ENCODE results near the gene ITGBL1. TPM values are rescaled to one million over a fixed set of nuclear protein-coding genes. Genes with fewer than 3 reads are reported as not detected.
"Not testable (repeated sequence)": the region's sequence is repeated elsewhere in the genome, so short reads cannot be mapped to it uniquely, and the experiment has no call there.

ITGBL1 gene
- total RNA-seq, 1 donor from 2014 or later, result 0.40 TPM

DNA sequence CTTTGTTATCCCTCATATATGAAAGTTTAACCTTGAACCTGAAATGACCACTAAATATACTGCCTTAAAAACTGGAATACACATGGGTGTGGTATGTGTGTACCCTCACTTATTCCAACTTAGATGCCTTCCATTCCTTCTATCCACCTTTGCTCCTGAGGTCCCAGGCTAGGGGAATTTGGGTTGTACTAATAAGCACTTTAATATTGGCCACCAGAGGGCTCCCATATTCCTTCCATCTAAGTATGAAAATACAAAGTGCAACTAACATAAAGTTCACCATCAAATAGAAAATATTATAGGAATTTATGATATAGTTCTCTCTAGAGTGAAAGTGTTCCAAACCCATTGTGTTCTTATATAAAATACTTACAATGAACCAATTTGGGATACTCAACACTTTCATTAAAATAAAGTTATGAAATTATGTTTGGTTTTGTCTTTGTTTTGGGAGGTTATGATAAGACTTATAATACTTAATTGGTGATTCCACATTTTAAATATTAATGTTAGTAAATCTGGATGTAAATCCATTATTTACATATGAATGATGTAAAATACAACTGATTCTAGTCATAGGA, 62.3 kb downstream of the ITGBL1 start:
- no peak for ATAC-seq

DNA sequence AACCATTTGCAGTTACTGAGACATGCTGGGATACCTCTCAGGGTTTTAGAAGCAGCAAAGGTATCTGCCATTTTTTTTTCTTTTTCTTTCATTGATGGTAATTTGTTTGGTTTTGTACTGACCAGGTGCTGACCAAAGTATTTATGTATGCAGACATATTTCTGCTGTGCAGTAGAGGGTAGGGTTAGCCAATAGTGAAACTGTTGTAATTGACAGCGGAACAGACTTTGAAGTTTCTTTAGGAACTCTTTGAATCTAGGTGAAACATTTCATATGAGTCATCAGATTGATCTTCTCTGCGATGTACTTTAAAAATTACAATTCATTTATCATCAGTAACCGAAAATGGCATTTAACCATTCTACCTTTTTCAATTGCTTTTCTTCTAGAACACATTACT, 63.0 kb downstream of the ITGBL1 start:
- ATAC-seq, result no peak

DNA sequence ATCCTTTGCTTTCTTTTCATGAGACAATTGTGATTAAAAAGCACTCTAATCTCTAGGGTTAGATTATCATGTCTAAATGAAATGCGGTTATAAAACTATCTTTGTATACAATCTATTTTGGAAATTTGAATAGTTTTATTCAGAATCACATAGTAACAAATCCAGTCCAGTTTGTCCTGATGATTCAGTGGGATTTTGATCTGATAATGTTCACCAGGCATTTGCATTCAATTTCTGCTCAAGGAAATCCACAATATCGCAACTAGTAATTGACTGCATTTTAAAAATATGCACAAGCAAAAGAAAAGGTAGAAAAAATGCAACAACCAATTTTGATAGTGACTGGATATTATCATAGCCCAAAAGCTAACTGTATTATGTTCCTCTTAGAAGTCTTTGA, 63.8 kb downstream of the ITGBL1 start:
- no peak for ATAC-seq

DNA sequence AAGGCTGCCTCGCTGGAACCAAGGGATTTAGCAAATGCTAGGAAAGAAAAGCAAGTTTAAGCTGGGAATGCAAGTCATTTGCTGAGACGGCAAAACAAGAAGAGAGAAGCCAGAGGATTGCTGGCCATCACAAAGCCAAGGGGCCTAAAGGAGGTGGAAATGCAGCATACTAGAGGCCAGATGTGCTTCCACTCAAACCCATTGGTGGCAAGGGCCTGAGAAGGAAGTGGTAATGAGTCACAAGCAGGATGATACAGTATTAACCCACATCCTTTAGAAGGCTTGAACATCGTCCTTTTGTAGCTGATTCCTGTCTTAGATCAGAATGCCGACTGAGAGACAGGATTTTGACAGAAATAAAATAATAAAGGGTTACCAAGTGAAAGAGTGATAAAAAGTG, 68.2 kb downstream of the ITGBL1 start:
- ATAC-seq, result no peak

DNA sequence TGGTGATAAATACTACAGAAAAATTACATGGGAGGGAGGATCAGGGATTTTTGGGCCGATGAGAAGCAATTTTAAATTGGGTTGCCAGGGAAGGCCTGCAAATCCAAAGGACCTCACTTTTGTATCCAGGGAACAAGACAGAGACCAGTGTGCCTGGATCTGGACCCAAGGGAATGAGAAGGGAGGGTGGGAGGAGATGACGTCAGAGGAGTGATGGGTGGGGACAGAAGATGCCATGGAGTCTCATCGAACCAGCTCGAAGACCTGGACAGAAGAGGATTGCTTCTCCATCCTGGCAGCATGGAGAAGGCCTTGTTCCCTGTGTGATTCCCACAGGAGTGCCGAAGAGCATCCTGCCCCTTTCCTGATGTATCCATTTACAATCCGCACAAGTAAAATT, 68.9 kb downstream of the ITGBL1 start:
- ATAC-seq, result no peak

DNA sequence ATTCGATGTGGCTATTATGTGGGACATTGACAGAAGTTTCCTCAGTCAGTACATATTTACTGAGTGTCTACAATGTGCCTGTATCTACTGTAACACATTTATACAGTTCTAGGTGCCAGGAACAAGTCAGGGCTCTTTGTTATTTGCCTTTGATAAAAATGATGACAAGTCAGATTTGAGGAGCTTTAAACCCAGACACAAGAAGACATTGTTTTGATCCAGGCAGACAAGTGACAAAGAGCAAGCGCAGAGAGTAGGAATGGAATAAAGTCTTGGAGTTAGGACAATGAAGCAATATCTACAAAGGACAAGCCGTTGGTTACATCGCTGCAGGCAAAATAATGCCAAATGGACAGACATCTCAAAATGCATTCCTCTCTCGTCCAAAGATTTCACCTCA, 70.1 kb downstream of the ITGBL1 start:
- ATAC-seq, result no peak

DNA sequence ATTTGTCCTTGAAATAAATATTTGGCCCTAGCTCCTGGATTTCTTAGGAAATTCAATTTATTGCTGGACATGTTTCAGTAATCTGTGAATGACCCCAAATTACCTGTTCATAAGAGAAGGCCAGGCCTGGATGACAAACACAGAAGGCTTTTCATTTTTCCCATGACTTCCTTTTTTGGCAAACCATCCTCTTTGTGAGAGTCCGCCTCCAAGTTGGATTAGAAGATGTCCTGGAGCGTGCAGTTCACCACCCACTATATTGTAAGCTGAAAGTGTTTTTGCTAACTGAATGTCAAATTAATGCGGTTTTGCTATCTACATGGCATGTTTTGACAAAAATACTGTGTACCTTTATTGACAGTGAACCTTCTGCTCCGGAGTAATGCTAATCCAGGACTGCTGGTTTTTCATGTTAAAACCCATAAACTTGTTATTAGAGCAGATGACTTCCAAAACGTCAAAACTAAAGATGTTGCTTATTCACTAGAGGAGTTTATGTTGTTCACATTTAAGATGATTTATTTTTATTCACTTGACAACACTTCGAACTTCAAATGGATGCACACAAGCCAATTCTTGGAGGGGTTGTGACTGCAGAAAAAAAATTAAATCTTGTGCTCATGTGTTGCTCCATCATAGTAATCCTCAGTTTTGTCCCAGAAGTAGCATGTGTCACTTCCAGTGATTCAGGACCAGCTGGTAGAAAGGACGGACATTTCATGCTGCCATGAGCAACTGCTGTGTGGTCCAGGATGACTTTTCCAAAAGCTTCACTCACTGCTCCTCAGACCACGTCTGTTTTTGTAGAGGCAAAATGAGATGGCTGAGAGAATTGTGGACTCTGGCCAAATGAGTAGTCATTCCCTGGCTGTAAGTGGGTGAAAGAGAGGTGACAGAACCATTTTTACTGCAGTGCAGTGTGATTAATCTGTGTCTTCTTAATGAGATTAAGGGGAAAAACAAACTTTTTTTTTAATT, 71.0 kb downstream of the ITGBL1 start:
- no peak for ATAC-seq

DNA sequence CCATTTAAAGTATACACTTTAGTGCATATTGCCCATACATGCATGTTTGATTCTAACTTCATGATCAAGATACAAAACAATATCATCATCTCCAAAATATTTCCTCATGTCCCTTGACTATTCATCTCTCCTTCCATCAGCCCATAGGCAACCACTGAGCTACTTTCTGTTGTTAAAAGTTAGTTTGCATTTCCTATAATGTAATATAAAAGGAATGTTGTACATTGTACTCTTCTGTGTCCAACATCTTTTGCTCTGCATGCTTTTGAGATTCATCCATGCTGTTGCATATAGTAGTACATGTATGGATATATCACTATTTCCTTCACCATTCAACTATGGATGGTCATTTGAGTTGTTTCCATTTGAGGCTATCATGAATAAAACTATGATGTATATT, 74.7 kb downstream of the ITGBL1 start:
- ATAC-seq, result no peak

DNA sequence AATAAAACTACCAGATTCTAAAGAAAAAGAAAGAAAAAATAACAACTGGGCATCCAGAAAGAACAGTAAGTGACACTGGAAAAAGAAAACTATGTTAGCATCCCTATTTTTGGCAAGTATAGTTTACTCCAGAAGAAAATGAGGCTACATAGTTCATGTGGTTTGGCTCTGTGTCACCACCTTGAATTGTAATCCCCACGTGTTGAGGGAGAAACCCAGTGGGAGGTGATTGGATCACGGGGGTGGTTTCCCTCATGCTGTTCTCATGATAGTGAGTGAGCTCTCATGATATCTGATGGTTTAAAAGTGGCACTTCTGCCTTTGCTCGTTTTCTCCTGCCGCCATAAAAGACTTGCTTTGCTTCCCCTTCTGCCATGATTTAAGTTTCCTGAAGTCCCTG, 76.9 kb downstream of the ITGBL1 start:
- no peak for ATAC-seq

DNA sequence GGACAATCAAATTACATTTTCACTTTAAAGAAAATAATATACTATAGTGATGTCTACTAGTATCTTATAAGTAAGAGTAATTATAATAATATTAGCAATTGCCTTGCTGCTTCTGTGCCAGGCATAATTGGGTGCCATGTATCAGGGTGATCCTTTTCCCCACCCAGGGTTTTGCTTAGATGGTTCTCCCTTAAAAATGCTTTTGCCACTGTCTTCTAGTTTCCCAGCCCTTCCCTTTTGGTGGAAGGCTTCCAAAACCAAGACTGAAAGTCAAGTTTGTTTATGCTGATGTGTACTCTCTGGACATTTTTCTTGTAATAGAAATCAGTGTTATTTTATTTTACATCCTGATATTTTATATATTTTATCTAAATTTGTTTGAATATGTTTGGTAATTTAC, 77.8 kb downstream of the ITGBL1 start:
- ATAC-seq, result no peak

DNA sequence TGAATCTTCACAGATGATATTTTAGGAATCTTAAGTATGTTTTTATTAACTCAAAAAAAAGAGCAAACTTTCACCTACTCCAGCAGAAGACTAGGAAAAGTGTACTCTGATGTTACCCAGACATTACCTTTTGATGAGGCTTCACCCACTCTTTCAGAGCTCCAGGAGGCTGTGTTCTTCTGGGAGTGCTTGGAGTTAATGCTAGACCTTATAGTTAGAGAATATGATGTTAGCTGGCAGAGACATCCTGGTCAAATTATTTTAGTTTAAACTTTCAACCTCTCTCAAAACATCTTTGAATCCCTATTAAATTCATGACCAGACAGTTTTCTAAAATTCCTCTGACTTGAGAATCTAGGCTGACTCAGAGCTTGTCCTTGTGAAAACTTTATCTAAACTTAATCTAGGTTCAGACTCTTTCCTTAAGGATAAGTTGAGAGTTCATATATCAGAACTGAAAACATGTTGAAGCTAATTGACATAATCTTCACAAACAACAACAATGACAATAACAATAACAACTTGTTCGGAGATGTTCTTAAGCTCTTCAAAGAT, 82.8 kb downstream of the ITGBL1 start:
- ATAC-seq, result no peak

DNA sequence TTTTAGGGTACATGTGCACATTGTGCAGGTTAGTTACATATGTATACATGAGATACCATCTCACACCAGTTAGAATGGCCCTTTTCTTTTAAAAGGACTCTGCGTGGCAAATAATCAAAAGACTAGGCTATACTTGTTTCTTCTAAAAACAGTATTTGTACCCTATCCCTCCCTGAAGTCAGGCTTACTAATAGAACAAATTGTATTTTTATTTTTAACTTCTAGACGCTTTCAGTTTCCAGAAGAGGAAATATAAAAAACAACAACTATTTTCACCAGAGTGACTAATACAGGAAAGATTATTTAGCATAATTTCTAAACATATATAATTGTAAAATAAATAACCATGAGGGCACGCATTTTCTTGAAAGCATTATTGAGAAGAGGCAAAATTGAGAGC, 83.6 kb downstream of the ITGBL1 start:
- ATAC-seq, result no peak

DNA sequence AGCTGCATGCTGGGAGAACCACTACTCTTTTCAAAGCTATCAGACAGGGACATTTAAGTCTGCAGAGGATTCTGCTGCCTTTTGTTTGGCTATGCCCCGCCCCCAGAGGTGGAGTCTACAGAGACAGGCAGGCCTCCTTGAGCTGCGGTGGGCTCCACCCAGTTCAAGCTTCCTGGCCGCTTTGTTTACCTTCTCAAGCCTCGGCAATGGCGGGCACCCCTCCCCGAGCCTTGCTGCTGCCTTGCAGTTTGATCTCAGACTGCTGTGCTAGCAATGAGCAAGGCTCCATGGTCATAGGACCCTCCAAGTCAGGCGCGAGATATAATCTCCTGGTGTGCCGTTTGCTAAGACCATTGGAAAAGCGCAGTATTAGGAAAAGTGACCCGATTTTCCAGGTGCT, 92.1 kb downstream of the ITGBL1 start:
- ATAC-seq, result not testable (repeated sequence)

DNA sequence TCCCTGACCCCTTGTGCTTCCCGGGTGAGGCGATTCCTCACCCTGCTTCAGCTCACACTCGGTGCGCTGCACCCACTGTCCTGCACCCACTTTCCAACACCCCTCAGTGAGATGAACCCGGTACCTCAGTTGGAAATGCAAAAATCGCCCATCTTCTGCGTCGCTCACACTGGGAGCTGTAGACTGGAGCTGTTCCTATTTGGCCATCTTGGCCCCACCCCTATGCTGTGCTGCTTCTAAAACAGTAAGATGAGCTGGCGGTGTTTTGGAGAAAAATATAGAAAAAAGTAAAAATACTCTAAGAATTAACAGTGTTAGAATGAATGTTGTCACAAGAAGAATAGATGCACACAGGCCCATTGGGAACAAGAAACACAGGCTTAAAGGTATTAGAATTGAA, 92.5 kb downstream of the ITGBL1 start:
- no peak for ATAC-seq

DNA sequence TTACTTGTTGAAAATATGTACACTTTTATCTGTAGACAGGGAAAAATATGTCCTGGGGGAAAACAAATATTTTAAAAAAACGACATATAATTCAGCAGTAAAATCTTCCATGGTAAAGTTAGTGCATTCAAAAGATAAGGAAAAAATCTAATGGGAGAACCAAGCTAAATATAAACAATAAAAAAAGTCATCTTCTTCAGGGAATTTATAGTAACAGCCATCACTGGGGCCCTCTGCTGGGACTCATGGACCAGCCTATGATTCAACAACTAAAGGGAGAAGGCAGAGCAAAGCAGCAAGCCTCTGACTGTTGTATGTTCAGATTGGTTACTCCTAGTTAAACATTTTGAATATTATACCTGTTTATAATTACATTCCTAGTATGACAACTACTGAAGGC, 93.0 kb downstream of the ITGBL1 start:
- ATAC-seq, result no peak

DNA sequence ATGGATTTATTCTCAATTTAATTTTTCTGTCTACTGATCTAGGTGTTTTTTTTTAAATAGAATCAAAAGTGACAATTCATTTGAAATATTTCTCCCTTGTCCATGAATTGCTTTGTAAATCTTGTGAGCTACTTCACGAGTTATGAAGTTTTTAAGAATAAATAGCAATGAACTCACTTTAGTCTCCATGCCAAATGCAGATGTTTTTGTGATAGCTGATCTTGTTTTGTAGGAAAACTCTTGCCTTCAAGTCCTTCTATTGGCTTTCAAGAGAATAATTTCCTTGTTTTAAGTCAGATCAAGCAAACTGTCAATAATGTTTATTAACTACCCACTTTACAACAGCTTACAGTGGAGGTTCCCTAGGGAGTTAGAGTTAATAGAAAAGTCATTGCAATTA, 99.8 kb downstream of the ITGBL1 start:
- ATAC-seq, result no peak

DNA sequence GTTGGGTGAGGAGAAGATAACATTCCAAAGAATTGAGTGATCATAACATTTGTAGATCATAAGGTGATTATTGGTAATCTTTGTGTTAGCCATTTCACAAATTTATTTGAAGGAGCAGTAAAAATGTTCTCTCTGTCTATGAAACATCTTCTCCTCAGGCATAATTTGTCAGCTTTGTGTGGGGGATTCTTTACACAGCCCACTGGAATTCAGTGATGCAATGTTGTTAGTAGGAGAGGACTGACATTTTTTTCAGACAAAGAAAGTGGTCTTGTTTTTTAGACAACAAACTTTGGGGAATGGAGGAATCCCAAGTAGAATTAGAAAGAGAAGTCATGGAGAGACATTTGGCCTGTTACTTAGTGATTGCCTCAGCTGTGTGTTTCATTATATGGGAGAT, 100.3 kb downstream of the ITGBL1 start:
- ATAC-seq, result no peak

DNA sequence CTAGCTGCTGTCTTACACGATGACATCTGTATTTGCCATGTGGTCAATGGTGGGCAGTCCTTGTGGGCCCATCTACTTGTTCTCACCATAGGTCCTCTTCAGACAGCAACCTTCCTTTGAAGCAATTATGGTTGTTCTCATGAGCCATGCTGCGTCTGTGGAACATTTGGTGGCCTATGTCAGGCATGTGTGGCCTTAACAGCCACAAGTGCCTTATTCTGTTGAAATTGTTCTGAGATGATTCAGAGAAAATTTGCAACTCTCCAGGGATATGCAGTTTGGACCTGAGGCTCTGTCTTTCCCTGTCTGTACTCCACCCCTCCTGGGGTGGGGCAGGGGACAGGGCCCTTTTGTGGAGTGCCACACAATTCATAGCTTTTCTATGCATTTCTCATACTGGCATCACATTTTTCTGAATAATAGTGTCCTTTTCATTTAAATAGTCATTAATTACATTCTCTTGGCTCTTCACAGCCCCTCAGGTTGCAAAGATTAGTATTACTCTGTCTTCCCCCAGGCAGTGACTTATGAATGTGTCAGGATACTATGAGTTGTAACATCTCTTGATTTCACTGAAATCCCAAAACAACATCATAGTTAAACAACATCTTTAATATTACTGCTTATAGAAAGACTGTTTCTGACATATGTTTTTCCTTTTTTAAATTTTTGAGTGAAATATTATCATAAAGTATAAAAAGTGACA, 102.1 kb downstream of the ITGBL1 start:
- no peak for ATAC-seq

DNA sequence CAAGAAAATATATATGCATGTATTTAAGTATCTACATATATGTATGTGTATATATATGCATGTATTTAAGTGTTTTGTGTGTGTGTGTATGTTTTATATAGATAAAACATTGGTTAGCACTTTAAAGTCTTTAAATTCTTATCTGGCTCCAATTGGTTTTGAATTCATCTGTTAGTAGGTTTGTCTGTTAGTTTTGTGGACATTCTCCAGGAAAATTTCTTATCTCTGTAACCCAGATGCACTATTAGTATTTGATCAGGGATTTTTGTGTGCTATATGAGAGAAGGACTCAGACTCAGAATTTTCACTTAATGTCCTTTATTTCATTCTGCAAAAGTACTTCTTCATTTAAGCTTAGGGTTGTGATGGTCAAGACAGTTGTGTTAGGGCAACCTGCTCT, 103.1 kb downstream of the ITGBL1 start:
- ATAC-seq, result no peak

DNA sequence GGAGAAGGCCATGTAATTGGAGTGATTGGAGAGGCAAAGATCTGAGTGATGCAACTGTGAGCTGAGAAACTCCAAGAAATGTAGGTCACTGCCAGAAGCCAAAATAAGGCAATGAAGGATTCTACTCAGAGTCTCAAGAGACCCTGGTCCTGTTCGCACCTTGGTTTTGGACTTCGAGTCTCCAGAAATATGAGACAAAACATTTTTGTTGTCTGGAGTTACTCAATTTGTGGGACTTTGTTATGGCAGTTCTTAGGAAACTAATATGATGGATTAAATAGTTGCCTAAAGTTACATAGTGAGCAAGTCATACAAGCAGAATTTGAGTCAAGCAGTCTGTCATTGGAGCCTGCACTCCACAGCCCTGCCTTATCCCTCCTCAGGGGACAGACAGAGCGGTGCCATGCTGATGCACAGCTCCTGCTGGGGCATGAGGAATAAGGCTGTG, 104.2 kb downstream of the ITGBL1 start:
- ATAC-seq, result no peak

DNA sequence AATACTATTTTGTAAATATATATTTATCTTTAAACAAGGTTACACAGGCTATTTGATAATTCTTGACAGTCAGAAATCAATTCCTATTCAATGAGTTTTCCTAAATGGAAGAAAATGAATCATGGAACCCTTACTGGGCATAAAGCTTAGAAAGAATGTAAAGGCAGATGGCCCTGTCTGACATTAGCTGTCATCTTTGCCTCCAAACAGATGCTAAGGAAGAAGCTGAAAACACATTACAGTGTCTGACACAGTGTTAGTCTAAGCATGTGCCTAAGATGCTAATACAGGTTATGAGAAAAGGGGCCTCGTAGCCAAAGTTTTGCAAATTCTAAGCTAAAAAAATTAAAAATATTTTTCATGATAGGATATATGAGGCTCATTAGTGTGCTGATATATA, 112.8 kb downstream of the ITGBL1 start:
- no peak for ATAC-seq

DNA sequence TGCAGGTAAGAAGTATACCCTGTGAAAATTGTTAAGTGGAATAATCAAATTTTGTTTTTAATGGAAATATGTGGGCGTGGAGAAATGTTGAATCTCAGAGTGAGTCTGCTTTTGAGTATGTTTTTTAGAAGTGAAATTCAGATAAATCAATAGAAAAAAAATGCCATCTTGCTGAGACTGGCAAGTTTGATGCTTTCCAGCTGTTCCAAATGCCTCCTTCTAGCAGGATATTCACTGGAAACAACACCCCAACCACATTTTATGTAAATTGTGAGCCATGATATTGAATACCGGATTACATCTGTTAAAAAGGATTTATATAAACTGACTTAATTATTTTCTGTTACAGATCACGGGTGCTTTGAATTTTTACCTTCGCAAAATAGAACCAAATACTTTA, 115.4 kb downstream of the ITGBL1 start:
- ATAC-seq, result no peak

DNA sequence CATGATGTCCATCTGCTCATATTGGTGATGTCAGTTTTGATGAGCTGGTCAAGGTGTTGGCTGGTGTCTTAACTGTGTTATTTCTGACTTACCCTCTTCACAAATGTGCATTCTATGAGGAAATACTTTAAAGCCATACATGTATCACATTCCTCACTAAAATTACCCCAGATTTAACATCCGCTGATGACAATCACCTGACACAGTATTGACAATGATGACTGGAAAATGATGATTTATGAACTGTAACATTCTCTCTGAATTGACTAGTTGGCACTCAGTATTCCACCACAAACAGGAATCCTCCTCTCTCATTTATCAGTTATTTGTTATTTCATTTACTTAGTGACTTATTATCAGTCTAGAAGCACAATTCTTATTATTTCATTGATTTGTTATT, 117.3 kb downstream of the ITGBL1 start:
- no peak for ATAC-seq
